Measurements from ENCODE around the gene RAB22A.
A peak's percentile ranks its signal among the peaks of the same experiment; 100 is the strongest.

Gene RAB22A

GRCh38 chr20:58313396-58313795, 3.9 kb downstream of the RAB22A start (continued):
- no peak for TF ChIP-seq ZNF8 (CRISPR knock-in tag; IDR thresholded peaks at IDR 0.05)
- no peak for TF ChIP-seq CSRNP3 (CRISPR knock-in tag; IDR thresholded peaks at IDR 0.05)
- no peak for TF ChIP-seq PATZ1 (CRISPR knock-in tag; IDR thresholded peaks at IDR 0.05; ENCODE audit: borderline replicate concordance)
- TF ChIP-seq ZNF565 (CRISPR knock-in tag; conservative IDR thresholded peaks at IDR 0.05; ENCODE audit: low read depth): no peak

- no peak for ATAC-seq
- TF ChIP-seq ZC3H10 (CRISPR knock-in tag; IDR thresholded peaks at IDR 0.05) (no peak), PATZ1 (CRISPR knock-in tag; IDR thresholded peaks at IDR 0.05; ENCODE audit: borderline replicate concordance) (no peak), PPARA (CRISPR knock-in tag; IDR thresholded peaks at IDR 0.05; ENCODE audit: borderline replicate concordance) (no peak), TCF4 (CRISPR knock-in tag; IDR thresholded peaks at IDR 0.05; ENCODE audit: borderline replicate concordance) (no peak), GLIS3 (CRISPR knock-in tag; IDR thresholded peaks at IDR 0.05) (no peak), ZFP3 (CRISPR knock-in tag; IDR thresholded peaks at IDR 0.05) (no peak), SNAI2 (CRISPR knock-in tag; IDR thresholded peaks at IDR 0.05) (no peak), ZFP30 (CRISPR knock-in tag; IDR thresholded peaks at IDR 0.05) (no peak), ZNF565 (CRISPR knock-in tag; conservative IDR thresholded peaks at IDR 0.05; ENCODE audit: low read depth) (no peak), BACH2 (CRISPR knock-in tag; IDR thresholded peaks at IDR 0.05; ENCODE audit: borderline replicate concordance) (no peak), OSR1 (CRISPR knock-in tag; IDR thresholded peaks at IDR 0.05) (no peak), CSDC2 (CRISPR knock-in tag; IDR thresholded peaks at IDR 0.05) (no peak), POU6F1 (CRISPR knock-in tag; IDR thresholded peaks at IDR 0.05; ENCODE audit: borderline replicate concordance, low read depth) (no peak), CREB5 (CRISPR knock-in tag; IDR thresholded peaks at IDR 0.05; ENCODE audit: low read depth) (no peak), ZNF70 (CRISPR knock-in tag; IDR thresholded peaks at IDR 0.05) (no peak), ZNF8 (CRISPR knock-in tag; IDR thresholded peaks at IDR 0.05) (no peak), TOX (CRISPR knock-in tag; IDR thresholded peaks at IDR 0.05; ENCODE audit: borderline replicate concordance) (no peak)
These were observed 11.7 kb downstream of the RAB22A start for GRCh38 chr20:58321205-58321604.

- 0 out of 2 replicates have a peak, but pooled peaks have one; percentile 9 for TF ChIP-seq ISL1 (CRISPR knock-in tag; IDR thresholded peaks at IDR 0.05)
- no peak for TF ChIP-seq TSHZ2 (CRISPR knock-in tag; IDR thresholded peaks at IDR 0.05)
- TF ChIP-seq CSRNP3 (CRISPR knock-in tag; IDR thresholded peaks at IDR 0.05): no peak
- TF ChIP-seq ZNF565 (CRISPR knock-in tag; conservative IDR thresholded peaks at IDR 0.05; ENCODE audit: low read depth): no peak
- no peak for TF ChIP-seq ZNF70 (CRISPR knock-in tag; IDR thresholded peaks at IDR 0.05)
- TF ChIP-seq CREB5 (CRISPR knock-in tag; IDR thresholded peaks at IDR 0.05; ENCODE audit: low read depth): no peak
- TF ChIP-seq TCF4 (CRISPR knock-in tag; IDR thresholded peaks at IDR 0.05; ENCODE audit: borderline replicate concordance): peak; percentile 50; the same call in 1 of the 2 replicates
These were observed 12.6 kb downstream of the RAB22A start for GRCh38 chr20:58322083-58322482.

More at GRCh38 chr20:58322083-58322482, 12.6 kb downstream of the RAB22A start:
- ATAC-seq: peak; percentile 45; the same call in 2 of the 3 replicates

All from SK-N-SH treated with all-trans-retinoic acid at 6 μM for 48 hours (cell line).